ENCODE data around the gene RBFOX2. TPM values are rescaled to one million over a fixed set of nuclear protein-coding genes. Genes with fewer than 3 reads are reported as not detected.

RBFOX2 gene
- total and polyA plus RNA-seq, 10 donors = 2.6 to 39.6 (median 31.8) TPM

GRCh38 chr22:35726398-35726797 is 302.2 kb downstream of the RBFOX2 start:
- Histone ChIP-seq H3K9me3 (no peaks in the 10 kb centered on the region), H3K36me3 (no peaks in the 10 kb centered on the region), H3K27ac (no peak overlapping the region), H3K4me1 (no peaks in the 10 kb centered on the region), H3K27me3 (replicated peaks in 1 of 7) (peaks cover 0 to 45% (median 0%) of the 10 kb centered on the region in 7 donors), H3K4me3 (no peak overlapping the region)
- intact Hi-C loops (cut with DNase I; ENCODE audit: low total_unique reads) = no loop called here
- 79 to 86% (median 81%) methylated on average over 6 of the region's 6 CpGs for WGBS, 5 donors
- DNase-seq = no peak
- TF ChIP-seq, protein P1, sequence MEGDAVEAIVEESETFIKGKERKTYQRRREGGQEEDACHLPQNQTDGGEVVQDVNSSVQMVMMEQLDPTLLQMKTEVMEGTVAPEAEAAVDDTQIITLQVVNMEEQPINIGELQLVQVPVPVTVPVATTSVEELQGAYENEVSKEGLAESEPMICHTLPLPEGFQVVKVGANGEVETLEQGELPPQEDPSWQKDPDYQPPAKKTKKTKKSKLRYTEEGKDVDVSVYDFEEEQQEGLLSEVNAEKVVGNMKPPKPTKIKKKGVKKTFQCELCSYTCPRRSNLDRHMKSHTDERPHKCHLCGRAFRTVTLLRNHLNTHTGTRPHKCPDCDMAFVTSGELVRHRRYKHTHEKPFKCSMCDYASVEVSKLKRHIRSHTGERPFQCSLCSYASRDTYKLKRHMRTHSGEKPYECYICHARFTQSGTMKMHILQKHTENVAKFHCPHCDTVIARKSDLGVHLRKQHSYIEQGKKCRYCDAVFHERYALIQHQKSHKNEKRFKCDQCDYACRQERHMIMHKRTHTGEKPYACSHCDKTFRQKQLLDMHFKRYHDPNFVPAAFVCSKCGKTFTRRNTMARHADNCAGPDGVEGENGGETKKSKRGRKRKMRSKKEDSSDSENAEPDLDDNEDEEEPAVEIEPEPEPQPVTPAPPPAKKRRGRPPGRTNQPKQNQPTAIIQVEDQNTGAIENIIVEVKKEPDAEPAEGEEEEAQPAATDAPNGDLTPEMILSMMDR (IDR thresholded peaks at IDR 0.05 in 8 of 11, conservative IDR thresholded peaks at IDR 0.05 in 3 of 11) = no peak
- TF ChIP-seq POLR2A (IDR thresholded peaks at IDR 0.05) (no peak), POLR2AphosphoS5 (IDR thresholded peaks at IDR 0.05) (no peak)

GRCh38 chr22:35725521-35725920 is 303.1 kb downstream of the RBFOX2 start:
- Histone ChIP-seq H3K9me3 (no peaks in the 10 kb centered on the region), H3K27ac (no peak overlapping the region), H3K4me3 (no peak overlapping the region), H3K36me3 (no peaks in the 10 kb centered on the region), H3K4me1 (no peaks in the 10 kb centered on the region), H3K27me3 (replicated peaks in 1 of 7) (peaks cover 0 to 37% (median 0%) of the 10 kb centered on the region in 7 donors)
- TF ChIP-seq POLR2AphosphoS5 (IDR thresholded peaks at IDR 0.05) = no peak
- no peak for TF ChIP-seq POLR2A (IDR thresholded peaks at IDR 0.05)
- TF ChIP-seq, protein P1 (IDR thresholded peaks at IDR 0.05 in 8 of 11, conservative IDR thresholded peaks at IDR 0.05 in 3 of 11) = no peak
- DNase-seq = no peak
- intact Hi-C loops (cut with DNase I; ENCODE audit: low total_unique reads) = no loop called here
- WGBS, 5 donors = 89 to 95% (median 92%) methylated on average over 11 of the region's 11 CpGs

GRCh38 chr22:35721960-35722359 is 306.7 kb downstream of the RBFOX2 start:
- 69 to 85% (median 77%) methylated on average over 4 of the region's 4 CpGs for WGBS, 5 donors
- Histone ChIP-seq H3K27me3 (replicated peaks in 1 of 7) (peaks cover 0 to 8% (median 0%) of the 10 kb centered on the region in 7 donors), H3K9me3 (peaks cover 0 to 8% (median 0%) of the 10 kb centered on the region in 8 donors), H3K4me1 (no peaks in the 10 kb centered on the region), H3K36me3 (no peaks in the 10 kb centered on the region), H3K27ac (no peak overlapping the region), H3K4me3 (no peak overlapping the region)
- TF ChIP-seq, protein P1 (IDR thresholded peaks at IDR 0.05 in 8 of 11, conservative IDR thresholded peaks at IDR 0.05 in 3 of 11) = no peak
- TF ChIP-seq POLR2AphosphoS5 (IDR thresholded peaks at IDR 0.05) (no peak), POLR2A (IDR thresholded peaks at IDR 0.05) (no peak)
- intact Hi-C loops (cut with DNase I; ENCODE audit: low total_unique reads) = no loop called here
- DNase-seq = no peak

- TF ChIP-seq POLR2A (IDR thresholded peaks at IDR 0.05) (no peak), POLR2AphosphoS5 (IDR thresholded peaks at IDR 0.05) (no peak)
- TF ChIP-seq, protein P1 (IDR thresholded peaks at IDR 0.05 in 8 of 11, conservative IDR thresholded peaks at IDR 0.05 in 3 of 11) = no peak
- Histone ChIP-seq H3K36me3 (no peaks in the 10 kb centered on the region), H3K9me3 (peaks cover 0 to 8% (median 0%) of the 10 kb centered on the region in 8 donors), H3K4me3 (no peak overlapping the region), H3K27me3 (replicated peaks in 1 of 7) (peaks cover 0 to 13% (median 0%) of the 10 kb centered on the region in 7 donors), H3K27ac (no peak overlapping the region), H3K4me1 (no peaks in the 10 kb centered on the region)
- intact Hi-C loops (cut with DNase I; ENCODE audit: low total_unique reads) = no loop called here
- WGBS, 5 donors = 81 to 87% (median 82%) methylated on average over 14 to 15 of the region's 15 CpGs
- no peak for DNase-seq
These were observed 309.3 kb downstream of the RBFOX2 start for GRCh38 chr22:35719212-35719875.
